Activated T-cell treated with anti-CD3 and anti-CD28 coated beads, Interleukin-2, amount 50 U/mL, for 4 hours (primary cell): ENCODE measurements around the gene RBM45. TPM values are rescaled to one million over a fixed set of nuclear protein-coding genes. Genes with fewer than 3 reads are reported as not detected.

ENCODE experiments used
- ATAC-seq, 2 donors: fragments of 200-7000 bp; cut with Tn5 transposase; one replicate each; pipeline ENCODE4 v1.10.0; 2021
- DNase-seq: peaks from one replicate; pipeline ENCODE4 v3.0.0-alpha.2; 2020
- H3K27me3 Mint-ChIP-seq: one replicate; pipeline ENCODE4 v1.8.0; 2021; ENCODE audit warnings: low read depth, mixed read lengths
- H3K36me3 Mint-ChIP-seq: one replicate; pipeline ENCODE4 v1.8.0; 2022; ENCODE audit warnings: mixed read lengths; ENCODE audit not compliant: insufficient read depth
- H3K4me1 Mint-ChIP-seq: one replicate; pipeline ENCODE4 v1.8.0; 2021; ENCODE audit warnings: low read depth, mixed read lengths
- H3K4me3 Mint-ChIP-seq: one replicate; pipeline ENCODE4 v1.8.0; 2021; ENCODE audit warnings: mild to moderate bottlenecking, moderate library complexity, mixed read lengths
- H3K9me3 Mint-ChIP-seq: one replicate; pipeline ENCODE4 v1.8.0; 2021; ENCODE audit warnings: mixed read lengths
- total RNA-seq, 3 donors: library from RNA; stranded (reverse); gene quantifications; one replicate each; pipeline ENCODE4 v1.2.1, GENCODE V29; 2021

The RBM45 gene
- total RNA-seq, 3 donors from 2014 or later: 14.3 to 18.6 (median 14.9) TPM

- H3K36me3 Mint-ChIP-seq: no peaks in the 10 kb centered on the region
- ATAC-seq (no peak), DNase-seq (no peak)
- H3K9me3 Mint-ChIP-seq: peaks cover 5% of the 10 kb centered on the region
- no peak overlapping the region for H3K4me3 Mint-ChIP-seq
- peaks cover 2% of the 10 kb centered on the region for H3K4me1 Mint-ChIP-seq
- H3K27me3 Mint-ChIP-seq: peaks cover 16% of the 10 kb centered on the region
Measured at GRCh38 chr2:178159966-178160365, 47.7 kb downstream of the RBM45 start.

- Mint-ChIP-seq H3K36me3 (no peaks in the 10 kb centered on the region), H3K9me3 (peaks cover under 1% of the 10 kb centered on the region), H3K27me3 (peaks cover 15% of the 10 kb centered on the region), H3K4me3 (no peak overlapping the region), H3K4me1 (peaks cover 2% of the 10 kb centered on the region)
- DNase-seq (no peak), ATAC-seq (no peak)
Measured at GRCh38 chr2:178160601-178161000, 48.4 kb downstream of the RBM45 start.

- ATAC-seq (no peak), DNase-seq (no peak)
- no peaks in the 10 kb centered on the region for H3K36me3 Mint-ChIP-seq
- H3K9me3 Mint-ChIP-seq: no peaks in the 10 kb centered on the region
- H3K4me1 Mint-ChIP-seq: peaks cover 2% of the 10 kb centered on the region
- no peak overlapping the region for H3K4me3 Mint-ChIP-seq
- peaks cover 15% of the 10 kb centered on the region for H3K27me3 Mint-ChIP-seq
Measured at GRCh38 chr2:178163395-178163794, 51.2 kb downstream of the RBM45 start.

GRCh38 chr2:178163911-178164310, 51.7 kb downstream of the RBM45 start:
- no peaks in the 10 kb centered on the region for H3K9me3 Mint-ChIP-seq
- ATAC-seq (no peak), DNase-seq (no peak)
- no peak overlapping the region for H3K4me3 Mint-ChIP-seq
- H3K27me3 Mint-ChIP-seq: peaks cover 15% of the 10 kb centered on the region
- H3K4me1 Mint-ChIP-seq: peaks cover 2% of the 10 kb centered on the region
- H3K36me3 Mint-ChIP-seq: no peaks in the 10 kb centered on the region

- H3K4me3 Mint-ChIP-seq: no peak overlapping the region
- no peaks in the 10 kb centered on the region for H3K4me1 Mint-ChIP-seq
- ATAC-seq (no peak), DNase-seq (no peak)
- H3K27me3 Mint-ChIP-seq: peaks cover 17% of the 10 kb centered on the region
- no peaks in the 10 kb centered on the region for H3K9me3 Mint-ChIP-seq
- H3K36me3 Mint-ChIP-seq: no peaks in the 10 kb centered on the region
Measured at GRCh38 chr2:178173657-178174056, 61.4 kb downstream of the RBM45 start.

GRCh38 chr2:178177066-178177679, 64.9 kb downstream of the RBM45 start:
- H3K9me3 Mint-ChIP-seq: no peaks in the 10 kb centered on the region
- peaks cover 20% of the 10 kb centered on the region for H3K27me3 Mint-ChIP-seq
- DNase-seq: no peak
- H3K4me1 Mint-ChIP-seq: no peaks in the 10 kb centered on the region
- no peak overlapping the region for H3K4me3 Mint-ChIP-seq
- ATAC-seq: no peak
- H3K36me3 Mint-ChIP-seq: no peaks in the 10 kb centered on the region

Other genes with a start within 250 kb of the RBM45 start
- not detected for gene PDE11A, start 39.7 kb upstream of the RBM45 start, total RNA-seq
- under 1 TPM; 0.28 to 0.53 (median 0.30) TPM for gene OSBPL6, start 82.1 kb downstream of the RBM45 start, total RNA-seq